HEK293T (cell line): ENCODE data around the gene F2R.

ENCODE experiments used
- ARNT ChIP-seq: fragments of 450-650 bp; IDR thresholded peaks from 2 replicates; pipeline ENCODE4 v1.6.1; 2017; ENCODE audit warnings: mild to moderate bottlenecking
- BHLHE40 ChIP-seq: fragments of 450-650 bp; IDR thresholded peaks from 2 replicates; pipeline ENCODE4 v1.6.1; 2016; ENCODE audit warnings: mild to moderate bottlenecking, moderate library complexity, borderline replicate concordance
- CTBP1 ChIP-seq: fragments of 450-650 bp; IDR thresholded peaks from 2 replicates; pipeline ENCODE4 v1.6.1; 2016; ENCODE audit warnings: borderline replicate concordance
- ELF4 ChIP-seq: fragments of 450-650 bp; IDR thresholded peaks from 2 replicates; pipeline ENCODE4 v1.6.1; 2017; ENCODE audit warnings: antibody characterized with exemption
- FOXM1 ChIP-seq: fragments of 450-650 bp; IDR thresholded peaks from 2 replicates; pipeline ENCODE4 v1.6.1; 2017; ENCODE audit warnings: mild to moderate bottlenecking, borderline replicate concordance
- HDGF ChIP-seq: fragments of 450-650 bp; IDR thresholded peaks from 2 replicates; pipeline ENCODE4 v1.6.1; 2017; ENCODE audit warnings: antibody characterized with exemption, borderline replicate concordance
- SP1 ChIP-seq: fragments of 450-650 bp; IDR thresholded peaks from 2 replicates; pipeline ENCODE4 v1.6.1; 2017
- SUZ12 ChIP-seq: fragments of 450-650 bp; IDR thresholded peaks from 2 replicates; pipeline ENCODE4 v1.6.1; 2016; ENCODE audit warnings: mild to moderate bottlenecking

DNA sequence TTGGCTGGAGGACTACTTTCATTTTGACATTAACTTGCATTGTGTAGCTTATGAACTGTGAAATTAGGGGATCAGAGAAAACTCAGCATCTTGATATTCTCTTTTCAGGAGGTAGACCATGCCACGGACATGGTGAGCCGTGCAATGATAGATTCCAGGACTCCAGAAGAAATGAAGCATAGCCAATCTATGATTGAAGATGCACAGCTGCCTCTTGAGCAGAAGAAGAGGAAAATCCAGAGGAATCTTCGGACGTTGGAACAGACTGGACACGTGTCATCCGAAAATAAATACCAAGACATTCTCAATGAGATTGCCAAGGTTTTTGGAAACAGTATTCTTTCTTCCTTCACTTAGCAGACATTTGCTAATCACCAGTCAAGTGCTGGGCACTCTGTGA, 20.6 kb upstream of the F2R start:
- no peak for TF ChIP-seq SP1
- no peak for TF ChIP-seq SUZ12
- no peak for TF ChIP-seq CTBP1
- no peak for TF ChIP-seq ELF4
- no peak for TF ChIP-seq FOXM1
- TF ChIP-seq ARNT, result no peak
- TF ChIP-seq BHLHE40, result no peak
- no peak for TF ChIP-seq HDGF
